ENCODE results near the gene CASP1.

Gene CASP1

DNA sequence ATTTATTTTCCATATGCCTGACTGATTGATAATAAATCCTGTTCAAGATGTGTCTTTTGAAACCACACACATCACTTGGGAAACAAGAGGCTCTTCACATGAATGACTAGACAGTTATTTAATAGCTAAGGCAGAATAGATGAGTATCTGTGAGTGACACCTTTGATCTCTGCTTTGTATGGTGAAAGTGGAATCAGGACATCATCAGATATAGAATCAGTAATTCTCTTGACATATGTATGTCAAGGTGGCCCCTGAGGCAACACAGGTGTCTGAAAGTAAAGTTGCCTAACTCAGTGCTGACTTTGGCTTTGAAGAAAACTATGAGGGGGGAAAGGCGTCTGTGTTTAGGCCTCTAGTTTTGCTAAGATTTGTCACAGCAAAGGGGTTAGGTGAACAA is 55.1 kb downstream of the CASP1 start:
- no peak for DNase-seq
